IMR-90 (cell line): ENCODE results near the gene ZNF236. TPM values are rescaled to one million over a fixed set of nuclear protein-coding genes. Genes with fewer than 3 reads are reported as not detected.

Experiments
- ATAC-seq: fragments of 200-7000 bp; cut with Tn5 transposase; 2 replicates; pipeline ENCODE4 v1.9.1; 2020; ENCODE audit warnings: low read depth, mild to moderate bottlenecking, moderate library complexity
- BruUV-seq: library from RNA; stranded (reverse); fragments of 400-500 nt; replicated peaks from 2 replicates; lab custom pipeline; 2021; lab: Mats Ljungman, UMichigan
- CTCF ChIA-PET: fragments of 300-600 bp; formaldehyde crosslinking; extraction: SDS; loops from one replicate; lab custom pipeline; 2021; ENCODE audit warnings: antibody characterized with exemption; lab: Yijun Ruan, JAX
- POLR2A ChIA-PET: fragments of 300-600 bp; sonication (Branson Sonifier 250); formaldehyde crosslinking; loops from one replicate; lab custom pipeline; 2022; ENCODE audit warnings: antibody characterized with exemption; ENCODE audit not compliant: unreplicated experiment; lab: Charles Lee
- DNase-seq: peaks from one replicate; pipeline ENCODE4 v3.0.0; 2013
- H2AFZ ChIP-seq: replicated peaks from 2 replicates; pipeline ENCODE3; 2013; ENCODE audit warnings: low read length, mild to moderate bottlenecking; ENCODE audit not compliant: poor library complexity
- H2AK5ac ChIP-seq: 2 replicates; pipeline ENCODE4 v1.6.1; 2013; ENCODE audit warnings: low read depth, low read length, inconsistent platforms
- H2AK9ac ChIP-seq: replicated peaks from 2 replicates; pipeline ENCODE3; 2013; ENCODE audit warnings: mild to moderate bottlenecking, low read depth, low read length, moderate library complexity; ENCODE audit not compliant: poor library complexity
- H2BK120ac ChIP-seq: 2 replicates; pipeline ENCODE4 v1.6.1; 2013; ENCODE audit warnings: low read depth, low read length, inconsistent platforms
- H2BK15ac ChIP-seq: 3 replicates; pipeline ENCODE4 v1.6.1; 2013; ENCODE audit warnings: low read depth, low read length, inconsistent platforms
- H2BK20ac ChIP-seq: 2 replicates; pipeline ENCODE4 v1.6.1; 2013; ENCODE audit warnings: low read depth, mild to moderate bottlenecking, inconsistent platforms, low read length, moderate library complexity
- H2BK5ac ChIP-seq: 2 replicates; pipeline ENCODE4 v1.6.1; 2013; ENCODE audit warnings: mild to moderate bottlenecking, low read depth, low read length, inconsistent platforms; ENCODE audit not compliant: poor library complexity, severe bottlenecking
- H3K14ac ChIP-seq: replicated peaks from 2 replicates; pipeline ENCODE4 v1.6.1; 2013; ENCODE audit warnings: low read depth, low read length, inconsistent platforms
- H3K18ac ChIP-seq: 2 replicates; pipeline ENCODE4 v1.6.1; 2013; ENCODE audit warnings: low read depth, low read length, control low read depth
- H3K23ac ChIP-seq: 2 replicates; pipeline ENCODE4 v1.6.1; 2013; ENCODE audit warnings: low read depth, low read length, inconsistent platforms
- H3K27ac ChIP-seq: 2 replicates; pipeline ENCODE4 v1.5.1; 2013; ENCODE audit warnings: mild to moderate bottlenecking, control low read depth, low read length; ENCODE audit not compliant: insufficient read depth
- H3K27me3 ChIP-seq: 2 replicates; pipeline ENCODE4 v1.6.1; 2013; ENCODE audit warnings: low read length; ENCODE audit not compliant: control insufficient read depth, insufficient read depth
- H3K36me3 ChIP-seq: 2 replicates; pipeline ENCODE4 v1.6.1; 2013; ENCODE audit warnings: low read length, mixed read lengths; ENCODE audit not compliant: control insufficient read depth, insufficient read depth
- H3K4ac ChIP-seq: 2 replicates; pipeline ENCODE4 v1.6.1; 2013; ENCODE audit warnings: low read depth, low read length, inconsistent platforms
- H3K4me1 ChIP-seq: 2 replicates; pipeline ENCODE4 v1.6.1; 2013; ENCODE audit warnings: low read length, mixed read lengths; ENCODE audit not compliant: control insufficient read depth, insufficient read depth
- H3K4me2 ChIP-seq: 2 replicates; pipeline ENCODE4 v1.6.1; 2013; ENCODE audit warnings: low read depth, mild to moderate bottlenecking, control low read depth, low read length, moderate library complexity
- H3K4me3 ChIP-seq: 2 replicates; pipeline ENCODE4 v1.5.1; 2013; ENCODE audit warnings: low read depth, mild to moderate bottlenecking, control low read depth, low read length, moderate library complexity; ENCODE audit not compliant: insufficient read depth
- H3K56ac ChIP-seq: 2 replicates; pipeline ENCODE4 v1.6.1; 2013; ENCODE audit warnings: low read length, inconsistent platforms; ENCODE audit not compliant: insufficient read depth; ENCODE audit errors: extremely low read depth
- H3K79me1 ChIP-seq, 2 experiments: 2 replicates each; pipeline ENCODE4 v1.6.1; 2013; ENCODE audit warnings: low read length in 2 of 2, inconsistent platforms in 1 of 2, low read depth in 1 of 2
- H3K9ac ChIP-seq: 2 replicates; pipeline ENCODE4 v1.6.1; 2013; ENCODE audit warnings: low read depth, low read length, control low read depth
- H3K9me1 ChIP-seq: 2 replicates; pipeline ENCODE4 v1.6.1; 2013; ENCODE audit warnings: low read length, inconsistent platforms; ENCODE audit not compliant: insufficient read depth
- H3K9me3 ChIP-seq: 2 replicates; pipeline ENCODE4 v1.6.1; 2013; ENCODE audit warnings: low read length; ENCODE audit not compliant: control insufficient read depth, insufficient read depth
- H4K20me1 ChIP-seq: 2 replicates; pipeline ENCODE4 v1.6.1; 2013; ENCODE audit warnings: low read length, inconsistent platforms; ENCODE audit not compliant: insufficient read depth
- H4K5ac ChIP-seq: 2 replicates; pipeline ENCODE4 v1.6.1; 2013; ENCODE audit warnings: mild to moderate bottlenecking, low read depth, low read length, control low read depth
- H4K8ac ChIP-seq, 2 experiments: 2 replicates each; pipeline ENCODE4 v1.6.1; 2013; ENCODE audit warnings: low read depth in 2 of 2, low read length in 2 of 2, control low read depth in 1 of 2, inconsistent platforms in 1 of 2
- H4K91ac ChIP-seq: 2 replicates; pipeline ENCODE4 v1.6.1; 2013; ENCODE audit warnings: low read depth, low read length, inconsistent platforms; ENCODE audit not compliant: insufficient read depth
- CEBPB ChIP-seq: IDR thresholded peaks from 2 replicates; pipeline ENCODE4 v1.6.1; 2012; ENCODE audit warnings: low read depth, low read length, improper control_type of control experiment
- RAD21 ChIP-seq: IDR thresholded peaks from 2 replicates; pipeline ENCODE4 v1.6.1; 2012; ENCODE audit warnings: low read length, improper control_type of control experiment
- RCOR1 ChIP-seq: IDR thresholded peaks from 2 replicates; pipeline ENCODE4 v1.6.1; 2012; ENCODE audit warnings: mild to moderate bottlenecking, low read length, improper control_type of control experiment; ENCODE audit not compliant: insufficient replicate concordance
- WGBS, 2 experiments: methylation state at CpG; one replicate each; pipeline versions ENCODE4 v1.1.5 to v1.1.7; 2013; ENCODE audit warnings: missing lambda C conversion rate in 2 of 2; ENCODE audit not compliant: insufficient read length in 1 of 2; ENCODE audit errors: extremely low coverage in 2 of 2; 5-methylcytosine and 5-hydroxymethylcytosine counted together
- dilution Hi-C: fragments of 300-500 bp; cut with HindIII; formaldehyde crosslinking; loops from one replicate; pipeline ENCODE4 v1.14.3; 2018; ENCODE audit warnings: low sequenced_read_pairs; ENCODE audit not compliant: unreplicated experiment
- in situ Hi-C: fragments of 300-500 bp; cut with MboI; formaldehyde crosslinking; loops from 3 replicates; pipeline ENCODE4 v1.14.3; 2019; ENCODE audit warnings: low sequenced_read_pairs, inconsistent platforms, mixed read lengths
- intact Hi-C: fragments of 100-400 bp; cut with micrococcal nuclease; formaldehyde crosslinking; loops from 2 replicates; pipeline ENCODE4 v1.10.0; 2022
- polyA plus RNA-seq, 3 experiments: library from polyadenylated mRNA; depleted of rRNA; stranded (reverse); fragments of >200 nt; gene quantifications; 2 replicates each; pipeline ENCODE4 v1.2.3, GENCODE V29; 2012; ENCODE audit warnings: low replicate concordance in 1 of 3
- total RNA-seq: library from RNA; depleted of rRNA; stranded (reverse); fragments of >200 nt; gene quantifications from 2 replicates; pipeline ENCODE4 v1.2.3, GENCODE V29; 2012
- TF ChIP-seq, protein P1 (sequence below): fragments of 150-350 bp; IDR thresholded peaks from 2 replicates; pipeline ENCODE4 v1.6.1; 2017; ENCODE audit warnings: mild to moderate bottlenecking, antibody characterized with exemption, low read length, low read depth

ZNF236 gene
- total and polyA plus RNA-seq, 2 of the 4 experiments (the other 2 are of a cell fraction) = 3.6 to 9.7 TPM

DNA sequence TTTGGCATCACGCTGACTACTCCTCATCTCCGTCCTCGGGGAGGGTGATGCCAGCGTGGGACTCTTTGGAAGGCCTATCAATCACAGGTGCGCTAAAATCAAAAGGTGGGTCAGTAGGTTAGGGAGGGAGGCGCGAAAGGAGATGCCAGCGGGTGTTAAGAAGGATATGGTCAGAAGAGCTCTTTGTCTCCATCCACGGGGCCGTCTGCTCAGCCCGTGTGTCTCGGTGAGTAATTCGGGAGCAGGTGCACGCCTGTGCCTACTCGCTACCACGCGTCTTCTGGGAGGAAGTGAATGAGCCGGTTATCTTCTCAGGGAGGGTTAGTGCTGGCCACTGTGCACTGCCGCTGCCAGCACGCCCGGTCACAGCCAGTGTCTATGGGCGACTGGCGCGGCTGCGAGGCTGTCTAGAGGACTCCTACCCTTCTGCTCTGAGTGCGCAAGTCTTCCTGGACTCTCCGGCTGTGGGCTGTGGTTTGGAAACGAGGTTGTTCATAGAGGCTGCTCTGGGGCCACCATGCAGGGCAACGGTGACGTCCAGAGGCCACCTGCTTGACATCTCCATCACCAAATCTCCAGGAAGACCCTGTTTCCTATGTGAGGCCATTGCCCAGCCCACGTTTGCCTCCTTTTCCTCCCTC, 156.9 kb downstream of the ZNF236 start:
- no peak overlapping the region for H2BK5ac ChIP-seq
- H3K23ac ChIP-seq = no peak overlapping the region
- in situ Hi-C loops = no loop called here
- H3K4me2 ChIP-seq = no peak overlapping the region
- no peaks in the 10 kb centered on the region for H4K20me1 ChIP-seq
- H3K4me3 ChIP-seq = no peak overlapping the region
- H3K4ac ChIP-seq = no peak overlapping the region
- no peaks in the 10 kb centered on the region for H3K9me3 ChIP-seq
- H2AK9ac ChIP-seq = no peak overlapping the region
- H3K79me1 ChIP-seq = no peaks in the 10 kb centered on the region
- H3K56ac ChIP-seq = no peak overlapping the region
- ATAC-seq (no peak), DNase-seq (no peak)
- ChIA-PET CTCF (no interaction called here), POLR2A (no interaction called here)
- no peak overlapping the region for H2AFZ ChIP-seq
- H3K36me3 ChIP-seq = no peaks in the 10 kb centered on the region; the same call in 1 of the 2 replicates
- H3K4me1 ChIP-seq = no peaks in the 10 kb centered on the region; the same call in 1 of the 2 replicates
- H3K27me3 ChIP-seq = no peaks in the 10 kb centered on the region
- no peak overlapping the region for H4K91ac ChIP-seq
- H2AK5ac ChIP-seq = no peak overlapping the region
- no peak overlapping the region for H2BK15ac ChIP-seq
- no peak overlapping the region for H3K9ac ChIP-seq
- no peak for TF ChIP-seq RCOR1
- no peak for TF ChIP-seq CEBPB
- TF ChIP-seq, protein P1, sequence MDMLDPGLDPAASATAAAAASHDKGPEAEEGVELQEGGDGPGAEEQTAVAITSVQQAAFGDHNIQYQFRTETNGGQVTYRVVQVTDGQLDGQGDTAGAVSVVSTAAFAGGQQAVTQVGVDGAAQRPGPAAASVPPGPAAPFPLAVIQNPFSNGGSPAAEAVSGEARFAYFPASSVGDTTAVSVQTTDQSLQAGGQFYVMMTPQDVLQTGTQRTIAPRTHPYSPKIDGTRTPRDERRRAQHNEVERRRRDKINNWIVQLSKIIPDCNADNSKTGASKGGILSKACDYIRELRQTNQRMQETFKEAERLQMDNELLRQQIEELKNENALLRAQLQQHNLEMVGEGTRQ = no peak
- TF ChIP-seq RAD21 = no peak
- dilution Hi-C loops = no loop called here
- intact Hi-C loops = no loop called here
- no peak overlapping the region for H3K18ac ChIP-seq
- H3K27ac ChIP-seq = no peak overlapping the region
- WGBS, 2 experiments = 96% methylated on average over 11 of the region's 31 CpGs; no CpG with 5 or more reads in 1 of the 2 experiments
- no TSS peak for BruUV-seq
- H4K8ac ChIP-seq = no peak overlapping the region
- H2BK20ac ChIP-seq = no peak overlapping the region
- H4K5ac ChIP-seq = no peak overlapping the region
- H3K14ac ChIP-seq = no peak overlapping the region
- no peaks in the 10 kb centered on the region for H3K9me1 ChIP-seq
- no peak overlapping the region for H2BK120ac ChIP-seq
